Ascending aorta (tissue), 2 donors: ENCODE results near the gene NTSR1. TPM values are rescaled to one million over a fixed set of nuclear protein-coding genes. Genes with fewer than 3 reads are reported as not detected.

Experiments used
- DNase-seq, 2 donors: peaks; one replicate each; pipeline ENCODE4 v3.0.0-alpha.2; 2019; ENCODE audit warnings: low spot score in 2 of 2
- H3K27ac ChIP-seq, 2 donors: fragments of 200-600 bp; sonication (generic); one replicate each; pipeline ENCODE4 v1.5.1; 2016 to 2017; ENCODE audit warnings: mild to moderate bottlenecking in 1 of 2
- H3K27me3 ChIP-seq: fragments of 200-600 bp; sonication (generic); one replicate; pipeline ENCODE4 v1.5.1; 2017
- H3K36me3 ChIP-seq, 2 donors: fragments of 200-600 bp; sonication (generic); one replicate each; pipeline ENCODE4 v1.5.1; 2016
- H3K4me1 ChIP-seq, 2 donors: fragments of 200-600 bp; sonication (generic); one replicate each; pipeline ENCODE4 v1.5.1; 2016 to 2017; ENCODE audit warnings: mild to moderate bottlenecking in 1 of 2
- H3K4me3 ChIP-seq, 2 donors: fragments of 200-600 bp; sonication (generic); one replicate each; pipeline ENCODE4 v1.5.1; 2016 to 2017; ENCODE audit warnings: mild to moderate bottlenecking in 1 of 2
- H3K9me3 ChIP-seq, 2 donors: fragments of 200-600 bp; sonication (generic); one replicate each; pipeline ENCODE4 v1.5.1; 2016
- CTCF ChIP-seq, 3 experiments: fragments of 200-600 bp in 2 of 3; fragments of 450-650 bp in 1 of 3; sonication (generic) in 2 of 3; IDR thresholded peaks; one replicate each; pipeline ENCODE4 v1.5.1; 2016 to 2019; ENCODE audit warnings: antibody characterized with exemption in 3 of 3, mild to moderate bottlenecking in 1 of 3, moderate library complexity in 1 of 3
- intact Hi-C: fragments of 100-400 bp; cut with DNase I; formaldehyde crosslinking; loops from one replicate; pipeline ENCODE4 v1.15.1; 2023
- total RNA-seq: library from RNA; depleted of rRNA; stranded (reverse); fragments of >200 nt; gene quantifications from one replicate; pipeline ENCODE4 v1.1.0, GENCODE V29; 2016

The NTSR1 gene
- total RNA-seq, 1 donor from 2014 or later = not detected

DNA sequence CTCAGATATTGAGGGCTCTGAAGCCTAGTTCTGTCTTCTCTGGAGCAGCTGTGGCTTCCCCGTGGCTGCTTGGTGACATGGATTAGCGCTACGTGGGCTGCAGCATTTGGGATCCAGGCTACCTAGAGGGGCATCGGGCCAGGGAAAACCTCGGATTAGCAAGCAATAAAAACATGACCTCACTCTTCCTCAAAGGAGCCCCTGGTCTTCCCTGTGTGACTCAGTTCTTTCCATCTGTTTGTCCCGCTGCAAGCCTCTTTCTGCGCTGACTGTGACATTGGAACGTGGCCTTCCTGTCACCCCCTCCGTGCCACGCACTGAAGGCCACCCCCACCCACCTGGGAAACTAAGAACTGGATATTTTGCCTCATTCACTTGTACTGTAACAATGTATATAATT lies 91.2 kb downstream of the NTSR1 start:
- Histone ChIP-seq H3K4me1 (peaks cover 0 to 14% of the 10 kb centered on the region in 2 donors), H3K9me3 (no peaks in the 10 kb centered on the region), H3K27me3 (no peaks in the 10 kb centered on the region), H3K27ac (no peak overlapping the region), H3K36me3 (peaks cover 14 to 29% of the 10 kb centered on the region in 2 donors), H3K4me3 (no peak overlapping the region)
- DNase-seq = no peak
- TF ChIP-seq CTCF (IDR thresholded peaks at IDR 0.05) = no peak
- intact Hi-C loops = loop anchor here (5.0 to 10.0 kb wide), 5 partner anchors 127 to 1065 kb away; partner anchors contain the start of genes ABHD16B, DIDO1, PSMA7 and RPS21

- peaks cover 14 to 29% of the 10 kb centered on the region in 2 donors for H3K36me3 ChIP-seq
- no peaks in the 10 kb centered on the region for H3K27me3 ChIP-seq
- no peak for TF ChIP-seq CTCF (IDR thresholded peaks at IDR 0.05)
- intact Hi-C loops = no loop called here
- no peak overlapping the region for H3K4me3 ChIP-seq
- no peak for DNase-seq
- peaks cover under 1 to 14% of the 10 kb centered on the region in 2 donors for H3K4me1 ChIP-seq
- no peak overlapping the region for H3K27ac ChIP-seq
- H3K9me3 ChIP-seq = no peaks in the 10 kb centered on the region
Measured at GRCh38 chr20:62800314-62801259, 92.0 kb downstream of the NTSR1 start.

DNA sequence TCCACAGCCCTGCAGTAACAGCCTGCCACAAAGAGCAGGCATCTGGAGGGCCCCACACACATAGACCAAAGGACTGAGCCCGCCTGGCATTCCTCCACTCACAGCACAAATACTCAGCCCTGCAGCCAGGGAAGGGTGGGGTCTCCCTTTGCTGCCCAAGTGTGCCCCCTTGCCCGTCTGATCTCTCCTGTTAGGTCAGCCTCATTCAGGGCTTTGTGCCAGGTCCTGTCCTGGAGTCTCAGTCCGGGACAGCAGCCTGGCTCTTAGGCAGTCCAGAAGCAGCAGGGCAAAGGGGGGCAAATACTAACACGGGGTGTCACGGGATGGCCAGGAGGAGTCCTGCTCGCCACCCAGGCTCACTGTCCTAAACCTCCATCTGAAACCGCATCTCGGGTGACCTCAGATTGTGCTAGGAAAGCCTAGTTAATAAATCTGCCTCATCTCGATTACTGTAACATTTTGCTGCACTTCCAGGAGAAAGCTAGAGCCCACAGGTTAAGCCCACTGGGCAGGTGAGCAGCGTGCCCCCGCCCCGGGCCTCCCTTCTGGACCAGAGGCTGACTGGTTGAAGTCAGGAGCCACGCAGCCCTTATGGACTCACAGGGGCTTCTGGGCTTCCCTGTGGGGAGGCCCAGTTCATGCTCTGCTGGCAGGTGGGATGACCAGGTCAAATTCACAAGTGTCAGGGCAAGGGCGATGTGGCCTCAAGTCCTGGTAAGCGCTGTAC lies 92.8 kb downstream of the NTSR1 start:
- DNase-seq = no peak
- no peak overlapping the region for H3K27ac ChIP-seq
- TF ChIP-seq CTCF (IDR thresholded peaks at IDR 0.05) = no peak
- peaks cover 9 to 22% of the 10 kb centered on the region in 2 donors for H3K4me1 ChIP-seq
- no peaks in the 10 kb centered on the region for H3K9me3 ChIP-seq
- H3K4me3 ChIP-seq = no peak overlapping the region
- H3K36me3 ChIP-seq = peaks cover 14 to 29% of the 10 kb centered on the region in 2 donors
- intact Hi-C loops = no loop called here
- H3K27me3 ChIP-seq = no peaks in the 10 kb centered on the region

GRCh38 chr20:62802026-62802712 lies 93.5 kb downstream of the NTSR1 start:
- intact Hi-C loops = no loop called here
- Histone ChIP-seq H3K36me3 (peaks cover 14 to 30% of the 10 kb centered on the region in 2 donors), H3K4me3 (no peak overlapping the region), H3K4me1 (peaks cover 16 to 27% of the 10 kb centered on the region in 2 donors), H3K9me3 (no peaks in the 10 kb centered on the region), H3K27me3 (no peaks in the 10 kb centered on the region), H3K27ac (no peak overlapping the region)
- TF ChIP-seq CTCF (IDR thresholded peaks at IDR 0.05) = no peak
- DNase-seq = no peak

DNA sequence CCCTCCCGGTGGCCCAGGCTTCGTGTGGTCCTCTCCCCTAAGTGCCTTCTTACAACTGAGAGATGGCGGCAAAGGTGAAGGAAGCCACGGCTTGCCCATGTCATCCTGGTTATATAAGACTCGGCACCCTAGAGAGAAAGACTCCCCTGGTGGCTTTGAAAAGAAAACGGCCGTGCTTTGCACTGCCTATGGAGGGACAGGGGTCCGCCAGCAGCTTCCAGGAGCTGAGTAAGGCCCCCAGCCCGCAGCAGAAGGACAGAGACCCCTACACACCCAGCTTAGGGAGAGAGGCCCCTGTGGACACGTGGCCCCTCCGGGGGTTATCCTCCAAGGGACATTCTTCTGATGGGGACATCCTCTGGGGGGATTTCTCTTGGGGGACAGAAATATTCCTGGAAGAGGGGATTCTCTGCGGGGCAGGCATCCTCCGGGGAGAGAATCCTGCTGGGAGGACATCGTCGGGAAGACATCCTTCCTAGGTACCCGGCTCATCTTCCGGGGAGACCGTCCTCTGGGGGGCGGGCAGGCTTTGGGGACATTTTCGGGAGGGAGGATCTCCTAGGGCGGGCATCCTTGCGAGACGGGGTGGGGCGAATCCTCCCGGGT lies 95.5 kb downstream of the NTSR1 start:
- peak overlapping the region; percentile 98 for H3K4me3 ChIP-seq
- intact Hi-C loops = loop anchor here (1.0 kb wide), 1 partner anchor 10 kb away; no protein-coding TSS in a partner anchor

More for the DNA sequence above, 95.5 kb downstream of the NTSR1 start:
- no peaks in the 10 kb centered on the region for H3K27me3 ChIP-seq
- peak overlapping the region; percentile 79 to 86 for H3K27ac ChIP-seq
- peaks cover 16 to 37% of the 10 kb centered on the region in 2 donors for H3K4me1 ChIP-seq
- TF ChIP-seq CTCF (IDR thresholded peaks at IDR 0.05) = no peak
- no peaks in the 10 kb centered on the region for H3K9me3 ChIP-seq
- peaks cover 16 to 38% of the 10 kb centered on the region in 2 donors for H3K36me3 ChIP-seq
- no peak for DNase-seq
